OCI-LY3 (cell line): ENCODE measurements around the gene CNIH3.

Experiments used
- CTCF ChIP-seq: fragments of 200-600, 300-600 bp; sonication (generic); IDR thresholded peaks from 2 replicates; pipeline ENCODE4 v1.5.1; 2014; ENCODE audit warnings: antibody characterized with exemption, low read length, low read depth
- EZH2phosphoT487 ChIP-seq: fragments of 200-600 bp; shearing (Covaris generic); IDR thresholded peaks from 2 replicates; pipeline ENCODE4 v1.6.1; 2018; ENCODE audit warnings: antibody characterized with exemption, mixed run types, low read depth

- TF ChIP-seq CTCF = no peak
- TF ChIP-seq EZH2phosphoT487 = no peak
Observed at GRCh38 chr1:224683936-224684335, 67.8 kb downstream of the CNIH3 start.
